ENCODE measurements around the gene F2RL3. TPM values are rescaled to one million over a fixed set of nuclear protein-coding genes. Genes with fewer than 3 reads are reported as not detected.
A peak's percentile ranks its signal among the peaks of the same experiment; 100 is the strongest.

Gene F2RL3
- total and polyA plus RNA-seq, 7 experiments from 2014 or later = 0.16 to 0.19 TPM; not detected in 5

GRCh38 chr19:16897029-16897855 lies 8.4 kb downstream of the F2RL3 start:
- peaks cover 0 to 3% (median 0%) of the 10 kb centered on the region in 11 donors for H3K9me3 Mint-ChIP-seq
- POLR2A ChIA-PET = no interaction called here
- H3K4me1 ChIP-seq (ENCODE audit: control insufficient read depth in 2 of 2, insufficient read depth in 2 of 2, low read length in 2 of 2) = peaks cover 0 to 5% of the 10 kb centered on the region in 2 donors

GRCh38 chr19:16897856-16898161 lies 9.0 kb downstream of the F2RL3 start:
- peaks cover 6 to 46% (median 19%) of the 10 kb centered on the region in 5 donors for H3K27me3 Mint-ChIP-seq
- peak; percentile 8 for ATAC-seq
- ChIA-PET POLR2A (no interaction called here), CTCF (no interaction called here)
- H3K4me1 Mint-ChIP-seq = peaks cover 13 to 33% (median 22%) of the 10 kb centered on the region in 7 donors
- peak in 2 of 9 donors; percentile 16 to 24 for DNase-seq
- peak overlapping the region in 1 of 9 donors; percentile 73 for H3K27ac Mint-ChIP-seq
- intact Hi-C loops (cut with micrococcal nuclease) = loop anchor here (2.0 to 5.0 kb wide), 4 partner anchors 71 to 821 kb away; partner anchors contain the start of genes SIN3B (in 1 of the 2) and TPM4 (in 1 of the 2)
- Histone ChIP-seq H3K4me3 (ENCODE audit: low read length) (no peak overlapping the region), H3K4me1 (ENCODE audit: control insufficient read depth in 2 of 2, insufficient read depth in 2 of 2, low read length in 2 of 2) (peaks cover 0 to 5% of the 10 kb centered on the region in 2 donors), H3K36me3 (ENCODE audit: control insufficient read depth in 2 of 3, insufficient read depth in 3 of 3, low read length in 3 of 3) (no peaks in the 10 kb centered on the region), H3K9me3 (ENCODE audit: control insufficient read depth in 2 of 3, low read length in 3 of 3) (no peaks in the 10 kb centered on the region), H3K27me3 (ENCODE audit: control insufficient read depth in 2 of 2, insufficient read depth in 2 of 2, low read length in 2 of 2) (no peaks in the 10 kb centered on the region), H3K27ac (ENCODE audit: low read depth, low read length) (no peak overlapping the region)
- peaks cover 0 to 3% (median 0%) of the 10 kb centered on the region in 11 donors for H3K9me3 Mint-ChIP-seq
- H3K4me3 Mint-ChIP-seq = peak overlapping the region; percentile 33 to 86 (median 70)
- no peaks in the 10 kb centered on the region for H3K36me3 Mint-ChIP-seq

More at GRCh38 chr19:16897029-16897855, 8.4 kb downstream of the F2RL3 start:
- Histone ChIP-seq H3K4me3 (ENCODE audit: low read length) (peak overlapping the region; percentile 50), H3K27ac (ENCODE audit: low read depth, low read length) (no peak overlapping the region), H3K27me3 (ENCODE audit: control insufficient read depth in 2 of 2, insufficient read depth in 2 of 2, low read length in 2 of 2) (no peaks in the 10 kb centered on the region), H3K36me3 (ENCODE audit: control insufficient read depth in 2 of 3, insufficient read depth in 3 of 3, low read length in 3 of 3) (no peaks in the 10 kb centered on the region), H3K9me3 (ENCODE audit: control insufficient read depth in 2 of 3, low read length in 3 of 3) (no peaks in the 10 kb centered on the region)
- Mint-ChIP-seq H3K27ac (peak overlapping the region in 2 of 9 donors; percentile 47 to 77), H3K36me3 (no peaks in the 10 kb centered on the region), H3K4me1 (peaks cover 13 to 36% (median 22%) of the 10 kb centered on the region in 7 donors), H3K4me3 (peak overlapping the region in 9 of 10 donors; percentile 43 to 81 (median 76)), H3K27me3 (peaks cover 6 to 51% (median 19%) of the 10 kb centered on the region in 5 donors)
- intact Hi-C loops (cut with micrococcal nuclease) = loop anchor here (2.0 to 5.0 kb wide), 3 partner anchors 70 to 820 kb away; partner anchors contain the start of genes SIN3B (in 1 of the 2) and TPM4 (in 1 of the 2)
- peak; percentile 80 for ATAC-seq
- DNase-seq = peak in 7 of 9 donors; percentile 9 to 77 (median 32)
- CTCF ChIA-PET = no interaction called here

DNA sequence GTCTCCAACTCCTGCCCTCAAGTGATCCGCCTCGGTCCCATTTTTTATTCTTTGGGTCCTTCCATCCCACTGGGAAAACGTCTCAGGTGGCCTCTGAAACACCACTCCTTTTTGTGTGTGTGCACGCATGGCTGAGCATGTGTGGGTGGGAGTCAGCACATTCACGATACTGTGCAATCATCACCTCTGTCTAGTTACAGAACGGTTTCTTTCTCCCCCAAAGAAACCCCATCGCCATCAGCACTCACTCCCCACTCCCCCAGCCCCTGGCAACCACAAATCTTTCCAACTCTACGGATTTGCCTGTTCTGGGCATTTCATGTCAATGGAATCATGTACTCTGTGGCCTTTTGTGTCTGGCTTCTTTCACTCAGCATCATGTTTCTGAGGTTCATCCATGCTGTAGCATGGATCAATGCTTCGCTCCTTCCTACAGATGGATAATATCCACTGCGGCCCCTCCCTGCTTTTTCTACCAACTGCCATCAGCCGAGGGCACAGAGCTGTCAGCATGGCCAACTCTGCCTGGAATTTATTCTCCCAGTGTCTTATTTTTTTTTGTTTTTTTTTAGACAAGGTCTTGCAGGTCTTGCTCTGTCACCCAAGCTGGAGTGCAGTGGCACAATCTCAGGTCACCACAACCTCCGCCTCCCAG lies 9.7 kb downstream of the F2RL3 start:
- no peaks in the 10 kb centered on the region for H3K36me3 ChIP-seq (ENCODE audit: control insufficient read depth in 2 of 3, insufficient read depth in 3 of 3, low read length in 3 of 3)
- Mint-ChIP-seq H3K36me3 (no peaks in the 10 kb centered on the region), H3K27me3 (peaks cover 6 to 39% (median 18%) of the 10 kb centered on the region in 5 donors), H3K4me3 (peak overlapping the region; percentile 48 to 86 (median 70)), H3K9me3 (peaks cover 0 to 3% (median 0%) of the 10 kb centered on the region in 11 donors), H3K4me1 (peaks cover 9 to 28% (median 22%) of the 10 kb centered on the region in 7 donors), H3K27ac (peak overlapping the region in 4 of 9 donors; percentile 32 to 83 (median 70))
- intact Hi-C loops (cut with micrococcal nuclease) = loop anchor here (2.0 to 5.0 kb wide), 3 partner anchors 71 to 821 kb away; partner anchors contain the start of genes SIN3B (in 1 of the 2) and TPM4 (in 1 of the 2)
- ChIA-PET POLR2A (no interaction called here), CTCF (no interaction called here)
- H3K4me3 ChIP-seq (ENCODE audit: low read length) = no peak overlapping the region
- no peak overlapping the region for H3K27ac ChIP-seq (ENCODE audit: low read depth, low read length)
- ATAC-seq (no peak), DNase-seq (no peak)
- no peaks in the 10 kb centered on the region for H3K9me3 ChIP-seq (ENCODE audit: control insufficient read depth in 2 of 3, low read length in 3 of 3)
- H3K27me3 ChIP-seq (ENCODE audit: control insufficient read depth in 2 of 2, insufficient read depth in 2 of 2, low read length in 2 of 2) = no peaks in the 10 kb centered on the region
- H3K4me1 ChIP-seq (ENCODE audit: control insufficient read depth in 2 of 2, insufficient read depth in 2 of 2, low read length in 2 of 2) = peaks cover 0 to 5% of the 10 kb centered on the region in 2 donors

DNA sequence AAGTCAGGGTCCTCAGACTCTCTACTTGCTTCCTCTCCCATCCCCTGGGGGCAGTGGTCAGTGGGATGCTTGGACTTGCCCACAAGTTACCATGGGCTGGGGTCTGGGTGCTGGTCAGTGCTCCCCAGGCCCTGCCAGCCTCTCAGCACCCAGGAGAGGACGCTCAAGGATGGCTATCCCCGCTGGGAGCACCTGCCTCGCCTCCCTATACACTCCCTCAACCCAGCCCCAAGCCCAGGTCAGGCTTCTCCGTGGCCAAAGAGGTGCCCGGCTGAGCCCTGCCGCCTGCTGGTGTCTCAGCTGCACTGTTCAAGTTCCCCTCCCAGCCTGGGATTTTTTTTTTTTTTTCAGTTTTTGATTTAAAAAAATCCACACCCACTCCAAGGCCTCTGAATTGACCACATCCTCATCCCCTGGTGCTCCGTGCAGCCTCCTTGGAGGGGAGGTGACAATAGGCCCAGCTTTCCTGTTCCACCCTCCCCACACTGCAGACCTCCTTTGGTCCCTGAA lies 10.8 kb downstream of the F2RL3 start:
- Mint-ChIP-seq H3K27me3 (peaks cover 6 to 29% (median 9%) of the 10 kb centered on the region in 5 donors), H3K4me3 (peak overlapping the region in 6 of 10 donors; percentile 16 to 56 (median 34)), H3K4me1 (peaks cover 8 to 24% (median 20%) of the 10 kb centered on the region in 7 donors), H3K27ac (peak overlapping the region in 5 of 9 donors; percentile 15 to 65 (median 38)), H3K9me3 (peaks cover 0 to 3% (median 0%) of the 10 kb centered on the region in 11 donors), H3K36me3 (no peaks in the 10 kb centered on the region)
- Histone ChIP-seq H3K36me3 (ENCODE audit: control insufficient read depth in 2 of 3, insufficient read depth in 3 of 3, low read length in 3 of 3) (no peaks in the 10 kb centered on the region), H3K9me3 (ENCODE audit: control insufficient read depth in 2 of 3, low read length in 3 of 3) (no peaks in the 10 kb centered on the region), H3K27me3 (ENCODE audit: control insufficient read depth in 2 of 2, insufficient read depth in 2 of 2, low read length in 2 of 2) (no peaks in the 10 kb centered on the region), H3K4me3 (ENCODE audit: low read length) (no peak overlapping the region), H3K4me1 (ENCODE audit: control insufficient read depth in 2 of 2, insufficient read depth in 2 of 2, low read length in 2 of 2) (peaks cover 0 to 5% of the 10 kb centered on the region in 2 donors), H3K27ac (ENCODE audit: low read depth, low read length) (no peak overlapping the region)
- peak; percentile 26 for ATAC-seq
- ChIA-PET CTCF (no interaction called here), POLR2A (no interaction called here)
- intact Hi-C loops (cut with micrococcal nuclease) = loop anchor here (2.0 to 5.0 kb wide), 4 partner anchors 72 to 822 kb away; partner anchors contain the start of genes SIN3B (in 1 of the 2) and TPM4 (in 1 of the 2)
- DNase-seq = peak in 1 of 9 donors; percentile 46

- POLR2A ChIA-PET = no interaction called here
- no peaks in the 10 kb centered on the region for H3K27me3 ChIP-seq (ENCODE audit: control insufficient read depth in 2 of 2, insufficient read depth in 2 of 2, low read length in 2 of 2)
- Mint-ChIP-seq H3K9me3 (peaks cover 0 to 3% (median 0%) of the 10 kb centered on the region in 11 donors), H3K4me3 (no peak overlapping the region), H3K36me3 (no peaks in the 10 kb centered on the region), H3K27me3 (peaks cover 0 to 17% (median 0%) of the 10 kb centered on the region in 5 donors), H3K27ac (no peak overlapping the region), H3K4me1 (peaks cover 8 to 20% (median 16%) of the 10 kb centered on the region in 7 donors)
- peaks cover 0 to 5% of the 10 kb centered on the region in 2 donors for H3K4me1 ChIP-seq (ENCODE audit: control insufficient read depth in 2 of 2, insufficient read depth in 2 of 2, low read length in 2 of 2)
- H3K9me3 ChIP-seq (ENCODE audit: control insufficient read depth in 2 of 3, low read length in 3 of 3) = no peaks in the 10 kb centered on the region
- no peak for ATAC-seq
- DNase-seq = no peak
- no peak overlapping the region for H3K27ac ChIP-seq (ENCODE audit: low read depth, low read length)
- no peak overlapping the region for H3K4me3 ChIP-seq (ENCODE audit: low read length)
- H3K36me3 ChIP-seq (ENCODE audit: control insufficient read depth in 2 of 3, insufficient read depth in 3 of 3, low read length in 3 of 3) = no peaks in the 10 kb centered on the region
- CTCF ChIA-PET = no interaction called here
- intact Hi-C loops (cut with micrococcal nuclease) = loop anchor here in 1 of 2 donors (2.0 kb wide), 1 partner anchor 99 kb away; no protein-coding TSS in a partner anchor
Observed at GRCh38 chr19:16901491-16902175, 12.8 kb downstream of the F2RL3 start.

GRCh38 chr19:16902545-16902944 lies 13.7 kb downstream of the F2RL3 start:
- Histone ChIP-seq H3K4me1 (ENCODE audit: control insufficient read depth in 2 of 2, insufficient read depth in 2 of 2, low read length in 2 of 2) (peaks cover 0 to 5% of the 10 kb centered on the region in 2 donors), H3K9me3 (ENCODE audit: control insufficient read depth in 2 of 3, low read length in 3 of 3) (no peaks in the 10 kb centered on the region), H3K27ac (ENCODE audit: low read depth, low read length) (no peak overlapping the region), H3K36me3 (ENCODE audit: control insufficient read depth in 2 of 3, insufficient read depth in 3 of 3, low read length in 3 of 3) (no peaks in the 10 kb centered on the region), H3K4me3 (ENCODE audit: low read length) (no peak overlapping the region), H3K27me3 (ENCODE audit: control insufficient read depth in 2 of 2, insufficient read depth in 2 of 2, low read length in 2 of 2) (no peaks in the 10 kb centered on the region)
- Mint-ChIP-seq H3K4me3 (no peak overlapping the region), H3K4me1 (peaks cover 8 to 19% (median 16%) of the 10 kb centered on the region in 7 donors), H3K27ac (no peak overlapping the region), H3K9me3 (peaks cover 0 to 3% (median 0%) of the 10 kb centered on the region in 11 donors), H3K36me3 (no peaks in the 10 kb centered on the region), H3K27me3 (peaks cover 0 to 11% (median 0%) of the 10 kb centered on the region in 5 donors)
- ATAC-seq (no peak), DNase-seq (no peak)
- POLR2A ChIA-PET = no interaction called here
- CTCF ChIA-PET = no interaction called here
- intact Hi-C loops (cut with micrococcal nuclease) = no loop called here
